NT2/D1 (cell line): ENCODE data around the gene NHERF2.

ENCODE experiments used
- DNase-seq: peaks from one replicate; pipeline ENCODE4 v3.0.0-alpha.2; 2011; ENCODE audit warnings: low read depth, low spot score
- H3K27me3 ChIP-seq: 2 replicates; pipeline ENCODE4 v1.6.0; 2011; ENCODE audit warnings: mild to moderate bottlenecking; ENCODE audit not compliant: insufficient read length, insufficient read depth
- H3K36me3 ChIP-seq: 2 replicates; pipeline ENCODE4 v1.6.1; 2011; ENCODE audit warnings: mild to moderate bottlenecking, low read length, mixed read lengths; ENCODE audit not compliant: insufficient read depth, insufficient read length
- H3K4me1 ChIP-seq: 2 replicates; pipeline ENCODE4 v1.5.1; 2011; ENCODE audit not compliant: insufficient read depth, insufficient read length
- H3K4me3 ChIP-seq: 2 replicates; pipeline ENCODE4 v1.5.1; 2011; ENCODE audit warnings: low read depth; ENCODE audit not compliant: insufficient read length
- H3K9ac ChIP-seq: 2 replicates; pipeline ENCODE4 v1.6.0; 2011; ENCODE audit warnings: low read depth; ENCODE audit not compliant: insufficient read length
- H3K9me3 ChIP-seq: 2 replicates; pipeline ENCODE4 v1.5.1; 2011; ENCODE audit warnings: mild to moderate bottlenecking, low read length; ENCODE audit not compliant: insufficient read depth
- SUZ12 ChIP-seq: IDR thresholded peaks from 2 replicates; pipeline ENCODE4 v1.6.1; 2011; ENCODE audit not compliant: insufficient read length, insufficient read depth; ENCODE audit errors: extremely low read depth
- YY1 ChIP-seq: IDR thresholded peaks from 2 replicates; pipeline ENCODE4 v1.6.1; 2011; ENCODE audit not compliant: insufficient read length, insufficient read depth
- ZNF274 ChIP-seq: IDR thresholded peaks from 2 replicates; pipeline ENCODE4 v1.6.1; 2011; ENCODE audit warnings: mild to moderate bottlenecking, low read depth, low read length

The NHERF2 gene

GRCh38 chr16:2047330-2048115, 20.8 kb downstream of the NHERF2 start, which contains the start of the genes NTHL1 and TSC2:
NTHL1 (minus strand) TSS chr16:2047834; CDS start chr16:2047823, 11 bp downstream.
TSC2 (plus strand) TSS chr16:2047985; CDS start chr16:2048616, 631 bp downstream.
- peaks cover 45% of the 10 kb centered on the region for H3K36me3 ChIP-seq

GRCh38 chr16:2048116-2048543, 21.4 kb downstream of the NHERF2 start:
- H3K4me1 ChIP-seq = peaks cover 18% of the 10 kb centered on the region
- peak overlapping the region; percentile 93 for H3K9ac ChIP-seq
- H3K36me3 ChIP-seq = peaks cover 48% of the 10 kb centered on the region
- DNase-seq = no peak
- no peaks in the 10 kb centered on the region for H3K27me3 ChIP-seq
- H3K9me3 ChIP-seq = no peaks in the 10 kb centered on the region
- TF ChIP-seq YY1 (no peak), SUZ12 (no peak), ZNF274 (no peak)
- H3K4me3 ChIP-seq = peak overlapping the region; percentile 93

More at GRCh38 chr16:2047330-2048115, 20.8 kb downstream of the NHERF2 start, which contains the start of the genes NTHL1 and TSC2:
- Histone ChIP-seq H3K4me3 (peak within 1 kb of the TSS; percentile 93), H3K27me3 (no peaks in the 10 kb centered on the region), H3K9ac (peak within 1 kb of the TSS; percentile 93), H3K4me1 (peaks cover 20% of the 10 kb centered on the region), H3K9me3 (no peaks in the 10 kb centered on the region)
- TF ChIP-seq SUZ12 (no peak), YY1 (peak; percentile 69)
- peak; percentile 98 for DNase-seq

GRCh38 chr16:2053211-2053610, 26.5 kb downstream of the NHERF2 start:
- no peaks in the 10 kb centered on the region for H3K27me3 ChIP-seq
- TF ChIP-seq ZNF274 = no peak
- no peak for TF ChIP-seq YY1
- TF ChIP-seq SUZ12 = no peak
- DNase-seq = no peak
- peak overlapping the region; percentile 3 for H3K9ac ChIP-seq
- H3K4me3 ChIP-seq = no peak overlapping the region
- no peaks in the 10 kb centered on the region for H3K9me3 ChIP-seq
- H3K4me1 ChIP-seq = peaks cover 12% of the 10 kb centered on the region
- H3K36me3 ChIP-seq = peaks cover 75% of the 10 kb centered on the region

DNA sequence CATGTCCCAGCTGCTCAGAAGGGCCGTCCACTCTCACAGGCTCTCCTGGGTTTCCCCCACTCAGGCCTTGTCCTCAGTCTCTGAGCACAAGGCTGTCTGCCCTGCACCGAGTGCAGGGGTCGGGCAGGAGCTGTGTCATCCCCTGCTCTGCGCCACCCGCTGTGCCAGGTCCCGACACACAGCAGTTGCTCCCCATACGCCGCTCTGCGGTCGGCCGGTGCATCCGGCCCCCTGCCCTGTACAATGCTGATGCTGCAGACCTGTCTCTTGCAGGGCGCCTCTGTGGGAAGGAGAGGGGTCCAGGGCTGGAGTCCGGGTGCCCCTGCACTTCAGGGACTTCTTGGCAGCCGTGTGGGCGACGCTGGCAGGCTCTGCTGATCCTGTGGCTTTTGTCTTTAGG, 27.2 kb downstream of the NHERF2 start:
- peaks cover 82% of the 10 kb centered on the region for H3K36me3 ChIP-seq
- H3K27me3 ChIP-seq = no peaks in the 10 kb centered on the region
- TF ChIP-seq ZNF274 = no peak
- no peak for TF ChIP-seq SUZ12
- no peak for TF ChIP-seq YY1
- peaks cover 11% of the 10 kb centered on the region for H3K4me1 ChIP-seq
- H3K9ac ChIP-seq = no peak overlapping the region
- no peak overlapping the region for H3K4me3 ChIP-seq
- H3K9me3 ChIP-seq = no peaks in the 10 kb centered on the region
- no peak for DNase-seq

DNA sequence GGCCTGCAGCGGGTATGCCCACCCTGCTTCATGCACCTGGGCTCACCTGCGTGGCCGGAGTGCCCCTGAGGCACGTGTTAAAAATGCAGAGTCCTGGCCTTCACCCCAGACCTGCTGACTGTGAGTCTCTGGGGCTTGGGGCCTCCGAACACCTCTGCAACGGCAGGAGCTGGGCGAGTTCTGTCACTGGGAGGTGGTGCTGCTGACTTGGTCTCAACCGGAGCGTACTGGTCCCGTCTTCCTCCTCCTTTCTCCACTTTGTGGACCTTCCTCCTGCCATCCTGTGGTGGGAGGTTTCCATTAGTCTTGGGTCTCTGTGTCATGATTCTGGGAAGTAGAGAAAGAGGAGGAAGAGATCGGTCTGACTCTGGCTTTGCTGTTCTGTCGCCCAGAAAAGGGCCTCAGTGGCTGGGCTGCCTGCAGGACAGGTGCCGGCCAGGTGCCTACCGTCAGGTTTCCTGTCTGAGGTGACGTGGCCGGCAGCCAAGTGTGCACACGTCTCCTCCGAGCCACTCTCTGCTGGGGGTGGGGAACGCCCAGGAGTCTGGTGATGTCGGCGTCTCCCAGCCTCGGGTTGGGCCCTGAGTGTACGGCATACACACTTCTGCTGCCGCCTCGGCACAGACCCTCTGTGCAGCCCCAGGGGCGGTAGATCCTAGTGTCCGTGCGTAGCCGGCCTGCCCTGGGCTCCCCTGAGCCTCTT, 28.0 kb downstream of the NHERF2 start:
- TF ChIP-seq ZNF274 (no peak), SUZ12 (no peak), YY1 (no peak)
- Histone ChIP-seq H3K36me3 (peaks cover 83% of the 10 kb centered on the region), H3K9me3 (no peaks in the 10 kb centered on the region), H3K4me3 (no peak overlapping the region), H3K9ac (no peak overlapping the region), H3K4me1 (peaks cover 11% of the 10 kb centered on the region), H3K27me3 (no peaks in the 10 kb centered on the region)
- no peak for DNase-seq

DNA sequence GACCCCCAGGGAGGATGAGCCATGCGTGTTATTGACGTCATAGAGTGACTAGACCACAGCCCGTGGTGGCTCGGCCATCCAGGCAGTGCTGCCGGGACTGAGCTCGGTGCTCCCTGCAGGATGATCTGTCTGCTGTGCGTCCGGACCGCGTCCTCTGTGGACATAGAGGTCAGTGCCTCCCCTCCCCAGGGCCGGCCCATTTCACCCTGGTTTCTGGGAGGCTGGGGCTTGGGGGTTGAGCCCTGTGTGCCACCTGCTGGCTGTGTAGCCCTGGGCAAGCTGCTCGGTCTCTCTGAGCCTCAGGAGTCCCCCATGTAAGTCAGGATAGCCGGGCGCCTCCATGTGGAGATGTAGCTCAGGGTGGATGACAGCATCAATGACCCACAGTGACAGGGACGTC, 29.4 kb downstream of the NHERF2 start:
- Histone ChIP-seq H3K27me3 (no peaks in the 10 kb centered on the region), H3K36me3 (peaks cover 87% of the 10 kb centered on the region), H3K9ac (no peak overlapping the region), H3K4me3 (no peak overlapping the region), H3K9me3 (no peaks in the 10 kb centered on the region), H3K4me1 (peaks cover 13% of the 10 kb centered on the region)
- TF ChIP-seq ZNF274 (no peak), SUZ12 (no peak), YY1 (no peak)
- no peak for DNase-seq

DNA sequence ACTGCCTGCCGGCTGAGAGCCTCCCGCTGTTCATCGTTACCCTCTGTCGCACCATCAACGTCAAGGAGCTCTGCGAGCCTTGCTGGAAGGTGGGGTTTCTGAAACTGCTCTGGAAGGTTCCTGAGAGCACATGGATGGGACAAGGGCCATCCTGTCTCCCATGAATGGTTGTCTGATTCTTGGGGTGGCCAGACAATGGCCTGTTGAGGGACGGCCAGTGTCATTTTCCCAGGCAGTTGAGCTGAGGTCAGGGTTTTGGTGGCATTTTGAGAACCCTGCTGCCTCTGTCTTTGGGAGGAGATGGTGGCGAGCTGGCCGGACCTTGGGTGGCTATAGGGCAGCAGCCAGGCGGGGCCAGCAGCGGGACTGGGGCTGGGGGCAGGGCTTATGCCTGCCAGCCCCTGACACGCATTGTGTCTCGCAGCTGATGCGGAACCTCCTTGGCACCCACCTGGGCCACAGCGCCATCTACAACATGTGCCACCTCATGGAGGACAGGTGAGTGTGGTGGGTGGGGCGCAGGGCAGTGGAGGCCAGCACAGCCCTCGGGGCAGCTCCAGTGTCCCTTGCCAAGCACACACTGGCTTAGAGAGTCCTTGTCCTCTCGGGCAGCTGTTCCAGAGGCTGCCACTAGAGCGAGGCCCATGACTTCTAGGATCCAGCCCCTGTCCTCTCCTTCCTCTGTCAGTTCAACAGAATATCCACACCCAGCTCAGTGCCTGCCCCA, 30.1 kb downstream of the NHERF2 start:
- Histone ChIP-seq H3K9me3 (no peaks in the 10 kb centered on the region), H3K36me3 (peaks cover 87% of the 10 kb centered on the region), H3K9ac (no peak overlapping the region), H3K27me3 (no peaks in the 10 kb centered on the region), H3K4me1 (peaks cover 13% of the 10 kb centered on the region), H3K4me3 (no peak overlapping the region)
- TF ChIP-seq ZNF274 = no peak
- TF ChIP-seq SUZ12 = no peak
- no peak for TF ChIP-seq YY1
- no peak for DNase-seq
